HepG2 (cell line): ENCODE measurements around the gene SLC50A1. TPM values are rescaled to one million over a fixed set of nuclear protein-coding genes. Genes with fewer than 3 reads are reported as not detected.

Experiments
- EEA1 ChIP-seq: sonication (generic); formaldehyde crosslinking; IDR thresholded peaks from 2 replicates; pipeline ENCODE4 v1.5.1; 2020; ENCODE audit warnings: mild to moderate bottlenecking, missing genetic modification reagents, borderline replicate concordance
- ELF4 ChIP-seq: sonication (generic); formaldehyde crosslinking; IDR thresholded peaks from 2 replicates; pipeline ENCODE4 v1.5.0; 2020; ENCODE audit warnings: missing genetic modification reagents, mild to moderate bottlenecking, moderate library complexity, borderline replicate concordance
- HMG20A ChIP-seq: IDR thresholded peaks from 2 replicates; pipeline ENCODE4 v1.6.1; 2016; ENCODE audit warnings: borderline replicate concordance
- IKZF1 ChIP-seq: fragments of 450-650 bp; IDR thresholded peaks from 2 replicates; pipeline ENCODE4 v1.7.1; 2016
- JARID2 ChIP-seq: sonication (generic); formaldehyde crosslinking; IDR thresholded peaks from 2 replicates; pipeline ENCODE4 v1.8.1; 2023; ENCODE audit warnings: missing genetic modification reagents, inconsistent platforms; ENCODE audit not compliant: insufficient replicate concordance
- JUNB ChIP-seq: sonication (generic); formaldehyde crosslinking; IDR thresholded peaks from 2 replicates; pipeline ENCODE4 v1.8.0; 2022; ENCODE audit warnings: missing genetic modification reagents, mild to moderate bottlenecking, borderline replicate concordance
- LCORL ChIP-seq, 2 experiments: fragments of 450-650 bp in 1 of 2; sonication (generic) in 1 of 2; formaldehyde crosslinking in 1 of 2; IDR thresholded peaks; 2 replicates each; pipeline versions ENCODE4 v1.5.0 to v1.6.1; 2017 to 2020; ENCODE audit warnings: antibody characterized with exemption in 1 of 2, missing genetic modification reagents in 1 of 2
- MAFK ChIP-seq, 2 experiments: IDR thresholded peaks in 1 of 2; conservative IDR thresholded peaks in 1 of 2; 2 replicates each; pipeline ENCODE4 v1.6.1; 2011; ENCODE audit warnings: improper control_type of control experiment in 2 of 2, low read length in 2 of 2
- MEIS1 ChIP-seq: sonication (generic); formaldehyde crosslinking; IDR thresholded peaks from 2 replicates; pipeline ENCODE4 v1.9.0; 2021; ENCODE audit warnings: mild to moderate bottlenecking, missing genetic modification reagents, moderate library complexity, borderline replicate concordance
- RBM39 ChIP-seq: fragments of 200-400 bp; formaldehyde crosslinking; IDR thresholded peaks from one replicate; pipeline ENCODE4 v1.6.1; 2018; ENCODE audit warnings: antibody characterized with exemption, mild to moderate bottlenecking, low read depth, low read length; ENCODE audit not compliant: poor library complexity, severe bottlenecking
- RELA ChIP-seq: sonication (generic); formaldehyde crosslinking; IDR thresholded peaks from 2 replicates; pipeline ENCODE4 v1.4.0; 2020; ENCODE audit warnings: missing genetic modification reagents
- SALL2 ChIP-seq: sonication (generic); formaldehyde crosslinking; IDR thresholded peaks from 2 replicates; pipeline ENCODE4 v1.8.1; 2023; ENCODE audit warnings: mild to moderate bottlenecking, missing genetic modification reagents, inconsistent platforms
- SIX1 ChIP-seq: sonication (generic); formaldehyde crosslinking; IDR thresholded peaks from 2 replicates; pipeline ENCODE4 v1.4.0; 2020; ENCODE audit warnings: missing genetic modification reagents, borderline replicate concordance
- SNAPC2 ChIP-seq: sonication (generic); formaldehyde crosslinking; IDR thresholded peaks from 2 replicates; pipeline ENCODE4 v1.8.1; 2022; ENCODE audit warnings: mild to moderate bottlenecking, missing genetic modification reagents
- ZFP90 ChIP-seq: sonication (generic); formaldehyde crosslinking; IDR thresholded peaks from 2 replicates; pipeline ENCODE4 v1.8.0; 2022; ENCODE audit warnings: missing genetic modification reagents, mild to moderate bottlenecking, inconsistent platforms, borderline replicate concordance
- ZIK1 ChIP-seq: sonication (generic); formaldehyde crosslinking; IDR thresholded peaks from 2 replicates; pipeline ENCODE4 v1.5.0; 2020; ENCODE audit warnings: mild to moderate bottlenecking, low read depth, missing genetic modification reagents, borderline replicate concordance
- ZNF205 ChIP-seq: IDR thresholded peaks from 2 replicates; pipeline ENCODE4 v1.6.1; 2018; ENCODE audit warnings: missing biosample characterization, missing genetic modification reagents
- ZNF543 ChIP-seq: sonication (generic); formaldehyde crosslinking; IDR thresholded peaks from 2 replicates; pipeline ENCODE4 v1.4.0; 2020; ENCODE audit warnings: mild to moderate bottlenecking, missing genetic modification reagents
- ZNF577 ChIP-seq: sonication (generic); formaldehyde crosslinking; IDR thresholded peaks from 2 replicates; pipeline ENCODE4 v1.4.0; 2020; ENCODE audit warnings: mild to moderate bottlenecking, low read depth, missing genetic modification reagents, borderline replicate concordance
- ZNF616 ChIP-seq: sonication (generic); formaldehyde crosslinking; IDR thresholded peaks from 2 replicates; pipeline ENCODE4 v1.5.0; 2020; ENCODE audit warnings: low read depth, mild to moderate bottlenecking, missing genetic modification reagents
- ZNF766 ChIP-seq: sonication (generic); formaldehyde crosslinking; IDR thresholded peaks from 2 replicates; pipeline ENCODE4 v1.5.0; 2020; ENCODE audit warnings: missing genetic modification reagents, borderline replicate concordance
- polyA plus RNA-seq, 8 experiments: library from polyadenylated mRNA; depleted of rRNA in 3 of 8; stranded (reverse) in 7 of 8; unstranded in 1 of 8; fragments of >200 nt; fragmentation: Illumina TruSeq in 4 of 8; extraction: Trizol in 4 of 8; gene quantifications; 2 replicates each; pipeline versions ENCODE4 v1.2.1 to v1.2.3, GENCODE V29; 2011 to 2016; ENCODE audit warnings: low read depth in 4 of 8, missing spikeins in 1 of 8, mixed read lengths in 1 of 8; ENCODE audit not compliant: insufficient read depth in 1 of 8
- total RNA-seq, 5 experiments: library from RNA; depleted of rRNA; stranded (reverse); fragments of >200 nt; fragmentation: Illumina TruSeq; extraction: Trizol; gene quantifications; 2 replicates each; pipeline ENCODE4 v1.2.3, GENCODE V29; 2016; ENCODE audit warnings: low read depth in 1 of 5
- TF ChIP-seq, protein P1 (sequence below): sonication (generic); formaldehyde crosslinking; IDR thresholded peaks from 2 replicates; pipeline ENCODE4 v1.4.0; 2020; ENCODE audit warnings: missing genetic modification reagents
- TF ChIP-seq, protein P2 (sequence below): sonication (generic); formaldehyde crosslinking; IDR thresholded peaks from 2 replicates; pipeline ENCODE4 v1.5.1; 2020; ENCODE audit warnings: mild to moderate bottlenecking, missing genetic modification reagents, moderate library complexity
- TF ChIP-seq, protein P3 (sequence below): sonication (generic); formaldehyde crosslinking; IDR thresholded peaks from 2 replicates; pipeline ENCODE4 v1.9.0; 2022; ENCODE audit warnings: low read depth, missing genetic modification reagents

The SLC50A1 gene
- total and polyA plus RNA-seq, 2 of the 13 experiments (the other 11 are each of a cell fraction or from before 2014, with no cell fraction given): 22.5 to 46.8 TPM

DNA sequence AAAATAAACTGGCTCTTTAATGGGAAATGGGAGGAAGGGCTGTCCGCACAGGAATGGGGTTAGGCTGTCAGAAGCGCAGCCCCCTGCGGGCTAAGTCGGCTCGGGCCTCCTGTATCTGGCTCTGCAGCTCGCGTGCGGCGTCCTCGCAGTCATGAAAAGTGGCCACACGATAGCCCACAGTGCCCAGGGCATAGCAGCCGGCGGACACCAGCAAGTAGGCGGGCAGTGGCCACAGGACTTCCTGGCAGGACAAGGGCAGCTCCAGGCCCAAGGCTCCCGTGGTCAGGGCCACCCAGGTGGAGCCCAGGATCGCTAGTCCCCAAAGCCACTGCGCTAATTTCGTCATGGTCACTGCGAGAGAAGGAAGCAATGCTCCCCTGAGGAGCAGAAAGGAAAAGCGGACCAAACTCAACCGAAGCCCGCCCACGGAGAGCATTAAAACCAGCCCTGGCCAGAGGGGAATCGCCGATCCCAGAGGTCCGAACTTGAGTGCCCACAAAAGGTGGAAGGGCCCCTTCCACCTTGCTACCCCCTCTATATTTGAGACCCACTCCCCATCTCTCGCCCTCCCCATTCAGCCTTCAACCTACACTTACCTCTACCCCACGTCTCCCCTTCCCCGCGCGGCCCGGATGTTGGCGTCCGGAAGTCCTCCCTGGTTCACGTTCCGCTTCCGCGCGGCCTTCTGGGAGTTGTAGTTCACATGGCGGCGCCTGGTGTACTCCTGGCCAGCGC, 4.4 kb downstream of the SLC50A1 start, which contains the start of gene DPM3 (continued):
- TF ChIP-seq ZIK1 (CRISPR knock-in tag) (0 out of 2 replicates have a peak, but pooled peaks have one; percentile 76), ZNF577 (CRISPR knock-in tag) (no peak), SIX1 (CRISPR knock-in tag) (no peak), JARID2 (no peak), ZFP90 (no peak; the same call in 1 of the 2 replicates), ZNF205 (CRISPR knock-in tag) (peak; percentile 64; the same call in 1 of the 2 replicates), RELA (CRISPR knock-in tag) (no peak), ZNF766 (no peak), EEA1 (CRISPR knock-in tag) (peak; percentile 75; the same call in 1 of the 2 replicates), SNAPC2 (no peak), ELF4 (peak; percentile 62; the same call in 1 of the 2 replicates), MAFK (conservative IDR thresholded peaks at IDR 0.05 in 1 of 2, IDR thresholded peaks at IDR 0.05 in 1 of 2; ENCODE audit: low read length in 2 of 2) (no peak), LCORL (IDR thresholded peaks at IDR 0.05) (no peak), LCORL (CRISPR knock-in tag; IDR thresholded peaks at IDR 0.05) (peak; percentile 27; the same call in 1 of the 2 replicates), HMG20A (CRISPR knock-in tag) (no peak), MEIS1 (CRISPR knock-in tag) (no peak), ZNF616 (CRISPR knock-in tag) (no peak), RBM39 (peak; percentile 62), JUNB (CRISPR knock-in tag) (no peak), ZNF543 (CRISPR knock-in tag) (no peak), SALL2 (CRISPR knock-in tag) (no peak), IKZF1 (no peak)
- TF ChIP-seq, protein P1, sequence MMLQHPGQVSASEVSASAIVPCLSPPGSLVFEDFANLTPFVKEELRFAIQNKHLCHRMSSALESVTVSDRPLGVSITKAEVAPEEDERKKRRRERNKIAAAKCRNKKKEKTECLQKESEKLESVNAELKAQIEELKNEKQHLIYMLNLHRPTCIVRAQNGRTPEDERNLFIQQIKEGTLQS: no peak
- TF ChIP-seq, protein P2, sequence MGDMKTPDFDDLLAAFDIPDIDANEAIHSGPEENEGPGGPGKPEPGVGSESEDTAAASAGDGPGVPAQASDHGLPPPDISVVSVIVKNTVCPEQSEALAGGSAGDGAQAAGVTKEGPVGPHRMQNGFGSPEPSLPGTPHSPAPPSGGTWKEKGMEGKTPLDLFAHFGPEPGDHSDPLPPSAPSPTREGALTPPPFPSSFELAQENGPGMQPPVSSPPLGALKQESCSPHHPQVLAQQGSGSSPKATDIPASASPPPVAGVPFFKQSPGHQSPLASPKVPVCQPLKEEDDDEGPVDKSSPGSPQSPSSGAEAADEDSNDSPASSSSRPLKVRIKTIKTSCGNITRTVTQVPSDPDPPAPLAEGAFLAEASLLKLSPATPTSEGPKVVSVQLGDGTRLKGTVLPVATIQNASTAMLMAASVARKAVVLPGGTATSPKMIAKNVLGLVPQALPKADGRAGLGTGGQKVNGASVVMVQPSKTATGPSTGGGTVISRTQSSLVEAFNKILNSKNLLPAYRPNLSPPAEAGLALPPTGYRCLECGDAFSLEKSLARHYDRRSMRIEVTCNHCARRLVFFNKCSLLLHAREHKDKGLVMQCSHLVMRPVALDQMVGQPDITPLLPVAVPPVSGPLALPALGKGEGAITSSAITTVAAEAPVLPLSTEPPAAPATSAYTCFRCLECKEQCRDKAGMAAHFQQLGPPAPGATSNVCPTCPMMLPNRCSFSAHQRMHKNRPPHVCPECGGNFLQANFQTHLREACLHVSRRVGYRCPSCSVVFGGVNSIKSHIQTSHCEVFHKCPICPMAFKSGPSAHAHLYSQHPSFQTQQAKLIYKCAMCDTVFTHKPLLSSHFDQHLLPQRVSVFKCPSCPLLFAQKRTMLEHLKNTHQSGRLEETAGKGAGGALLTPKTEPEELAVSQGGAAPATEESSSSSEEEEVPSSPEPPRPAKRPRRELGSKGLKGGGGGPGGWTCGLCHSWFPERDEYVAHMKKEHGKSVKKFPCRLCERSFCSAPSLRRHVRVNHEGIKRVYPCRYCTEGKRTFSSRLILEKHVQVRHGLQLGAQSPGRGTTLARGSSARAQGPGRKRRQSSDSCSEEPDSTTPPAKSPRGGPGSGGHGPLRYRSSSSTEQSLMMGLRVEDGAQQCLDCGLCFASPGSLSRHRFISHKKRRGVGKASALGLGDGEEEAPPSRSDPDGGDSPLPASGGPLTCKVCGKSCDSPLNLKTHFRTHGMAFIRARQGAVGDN (CRISPR knock-in tag): peak; percentile 78
- TF ChIP-seq, protein P3, sequence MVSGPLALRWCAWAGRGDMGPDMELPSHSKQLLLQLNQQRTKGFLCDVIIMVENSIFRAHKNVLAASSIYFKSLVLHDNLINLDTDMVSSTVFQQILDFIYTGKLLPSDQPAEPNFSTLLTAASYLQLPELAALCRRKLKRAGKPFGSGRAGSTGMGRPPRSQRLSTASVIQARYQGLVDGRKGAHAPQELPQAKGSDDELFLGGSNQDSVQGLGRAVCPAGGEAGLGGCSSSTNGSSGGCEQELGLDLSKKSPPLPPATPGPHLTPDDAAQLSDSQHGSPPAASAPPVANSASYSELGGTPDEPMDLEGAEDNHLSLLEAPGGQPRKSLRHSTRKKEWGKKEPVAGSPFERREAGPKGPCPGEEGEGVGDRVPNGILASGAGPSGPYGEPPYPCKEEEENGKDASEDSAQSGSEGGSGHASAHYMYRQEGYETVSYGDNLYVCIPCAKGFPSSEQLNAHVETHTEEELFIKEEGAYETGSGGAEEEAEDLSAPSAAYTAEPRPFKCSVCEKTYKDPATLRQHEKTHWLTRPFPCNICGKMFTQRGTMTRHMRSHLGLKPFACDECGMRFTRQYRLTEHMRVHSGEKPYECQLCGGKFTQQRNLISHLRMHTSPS: 0 out of 2 replicates have a peak, but pooled peaks have one; percentile 62
